ENCODE measurements around the gene JAKMIP2. TPM values are rescaled to one million over a fixed set of nuclear protein-coding genes. Genes with fewer than 3 reads are reported as not detected.

JAKMIP2 gene
- total and polyA plus RNA-seq, 2 donors (not counting 3 experiments of a cell fraction or from before 2014, with no cell fraction given): not detected

GRCh38 chr5:147667363-147667762 is 115.2 kb downstream of the JAKMIP2 start:
- H3K9me3 ChIP-seq (replicated peaks; ENCODE audit: control insufficient read depth, insufficient read depth, low read length): no peaks in the 10 kb centered on the region
- H3K36me3 ChIP-seq (ENCODE audit: control insufficient read depth in 2 of 2, extremely low read depth in 1 of 2, insufficient read depth in 2 of 2, low read length in 2 of 2): no peaks in the 10 kb centered on the region
- FAIRE-seq (no peak), DNase-seq (ENCODE audit: low read depth, low spot score) (no peak)
- no peak overlapping the region for H3K27ac ChIP-seq (ENCODE audit: insufficient read depth, low read depth, low read length)
- H3K9me1 ChIP-seq (replicated peaks; ENCODE audit: control insufficient read depth, extremely low read depth, insufficient read depth, low read length): no peaks in the 10 kb centered on the region
- H4K20me1 ChIP-seq (replicated peaks; ENCODE audit: control insufficient read depth, extremely low read depth, insufficient read depth, low read length): no peaks in the 10 kb centered on the region
- no peak overlapping the region for H2AFZ ChIP-seq (ENCODE audit: low read depth, low read length)
- H3K4me3 ChIP-seq (replicated peaks in 1 of 3; ENCODE audit: insufficient read depth in 1 of 3, low read depth in 1 of 3, low read length in 3 of 3): no peak overlapping the region
- H3K27me3 ChIP-seq (ENCODE audit: control insufficient read depth in 2 of 2, insufficient read depth in 2 of 2, low read length in 2 of 2): no peaks in the 10 kb centered on the region
- no peak overlapping the region for H3K9ac ChIP-seq (replicated peaks; ENCODE audit: extremely low read depth, insufficient read depth, low read length)
- CTCF ChIA-PET: no interaction called here
- dilution Hi-C loops (cut with MboI; ENCODE audit: extremely low pct_ligation_motif_present, low sequenced_read_pairs): no loop called here
- no peaks in the 10 kb centered on the region for H3K4me1 ChIP-seq (ENCODE audit: control insufficient read depth, extremely low read depth, insufficient read depth, low read length)
- H3K79me2 ChIP-seq (ENCODE audit: control insufficient read depth, insufficient read depth, low read length): no peaks in the 10 kb centered on the region
- no peak for TF ChIP-seq FOS (IDR thresholded peaks at IDR 0.05; ENCODE audit: borderline replicate concordance, insufficient read depth, low read length)
- TF ChIP-seq POLR2AphosphoS5 (IDR thresholded peaks at IDR 0.05; ENCODE audit: insufficient read depth, low read depth, low read length): no peak
- TF ChIP-seq POLR2A (IDR thresholded peaks at IDR 0.05; ENCODE audit: low read depth, low read length): no peak
- TF ChIP-seq MAX (IDR thresholded peaks at IDR 0.05; ENCODE audit: insufficient read depth, insufficient read length): no peak
- no peak for TF ChIP-seq EZH2 (IDR thresholded peaks at IDR 0.05; ENCODE audit: borderline replicate concordance, low read depth, low read length, severe bottlenecking)
- TF ChIP-seq MYC (IDR thresholded peaks at IDR 0.05; ENCODE audit: low read depth, low read length): no peak
- no peak for TF ChIP-seq CTCF (IDR thresholded peaks at IDR 0.05; ENCODE audit: extremely low read depth in 1 of 2, insufficient read depth in 1 of 2, low read depth in 1 of 2, low read length in 2 of 2)
- TF ChIP-seq JUN (IDR thresholded peaks at IDR 0.05; ENCODE audit: borderline replicate concordance, insufficient read depth, insufficient read length, low read depth): no peak
- TF ChIP-seq GATA2 (IDR thresholded peaks at IDR 0.05; ENCODE audit: insufficient read depth, insufficient read length, low read depth, low read length): no peak
- BruUV-seq (replicated peaks): no TSS peak
- intact Hi-C loops (cut with micrococcal nuclease): no loop called here
- POLR2A ChIA-PET: no interaction called here
- H3K4me2 ChIP-seq (ENCODE audit: insufficient read depth, low read length): no peak overlapping the region
